ENCODE measurements around the gene ACOX3.

- TF ChIP-seq CTCF (optimal IDR thresholded peaks at IDR 0.05 in 1 of 3, IDR thresholded peaks at IDR 0.05 in 1 of 3, conservative IDR thresholded peaks at IDR 0.05 in 1 of 3; ENCODE audit: extremely low read depth in 1 of 3, insufficient read depth in 2 of 3, low read length in 3 of 3) = no peak
- no peak for TF ChIP-seq EZH2 (IDR thresholded peaks at IDR 0.05; ENCODE audit: low read length)
These were observed 45.7 kb downstream of the ACOX3 start for GRCh38 chr4:8394806-8395205.

Measured in keratinocyte (primary cell).